OCI-LY1 (cell line): Measurements from ENCODE around the gene PLCB4.

Experiments
- H2AFZ ChIP-seq: fragments of 200-600 bp; sonication (generic), shearing (Covaris generic); 2 replicates; pipeline ENCODE4 v1.6.0; 2014; ENCODE audit warnings: antibody characterized with exemption, mild to moderate bottlenecking, low read length
- H3F3A ChIP-seq: fragments of 200-600 bp; sonication (generic), shearing (Covaris generic); 2 replicates; pipeline ENCODE4 v1.6.0; 2014; ENCODE audit warnings: mild to moderate bottlenecking, antibody characterized with exemption, low read length, moderate library complexity; ENCODE audit not compliant: insufficient read depth
- H3K27ac ChIP-seq: fragments of 200-600 bp; sonication (generic); 2 replicates; pipeline ENCODE4 v1.5.1; 2014; ENCODE audit warnings: low read length, mixed run types, mild to moderate bottlenecking, low read depth; ENCODE audit not compliant: poor library complexity, severe bottlenecking
- H3K27me3 ChIP-seq: fragments of 200-600 bp; sonication (generic); 2 replicates; pipeline ENCODE4 v1.6.0; 2014; ENCODE audit warnings: antibody characterized with exemption, mild to moderate bottlenecking, low read length, moderate library complexity; ENCODE audit not compliant: insufficient read depth
- H3K36me3 ChIP-seq: fragments of 200-600 bp; sonication (generic); 2 replicates; pipeline ENCODE4 v1.6.1; 2014; ENCODE audit warnings: mild to moderate bottlenecking, antibody characterized with exemption, low read length, moderate library complexity, mixed read lengths; ENCODE audit not compliant: insufficient read depth
- H3K4me1 ChIP-seq: fragments of 200-600 bp; sonication (generic); 2 replicates; pipeline ENCODE4 v1.5.1; 2014; ENCODE audit warnings: mild to moderate bottlenecking, low read length, moderate library complexity; ENCODE audit not compliant: insufficient read depth, severe bottlenecking
- H3K4me2 ChIP-seq: fragments of 200-600 bp; sonication (generic), shearing (Covaris generic); 2 replicates; pipeline ENCODE4 v1.6.1; 2014; ENCODE audit warnings: low read length
- H3K4me3 ChIP-seq: fragments of 200-600 bp; sonication (generic); 2 replicates; pipeline ENCODE4 v1.5.1; 2014; ENCODE audit warnings: low read length, low read depth, mild to moderate bottlenecking, mixed read lengths; ENCODE audit not compliant: poor library complexity, severe bottlenecking
- H3K79me2 ChIP-seq: fragments of 200-600 bp; shearing (Covaris generic); 2 replicates; pipeline ENCODE4 v1.6.1; 2016; ENCODE audit warnings: mixed run types, low read length, mixed read lengths; ENCODE audit not compliant: insufficient read depth
- H3K9ac ChIP-seq: fragments of 200-600 bp; sonication (generic), shearing (Covaris generic); 2 replicates; pipeline ENCODE4 v1.6.1; 2014; ENCODE audit warnings: mild to moderate bottlenecking, low read length, mixed read lengths
- H3K9me2 ChIP-seq: fragments of 200-600 bp; sonication (generic), shearing (Covaris generic); 2 replicates; pipeline ENCODE4 v1.6.1; 2014; ENCODE audit warnings: low read depth, mild to moderate bottlenecking, low read length, mixed read lengths
- H3K9me3 ChIP-seq: fragments of 200-600 bp; shearing (Covaris generic); 2 replicates; pipeline ENCODE4 v1.6.1; 2014; ENCODE audit warnings: low read length, mixed read lengths
- H4K20me1 ChIP-seq: fragments of 200-600 bp; sonication (generic), shearing (Covaris generic); 2 replicates; pipeline ENCODE4 v1.6.0; 2016; ENCODE audit warnings: mild to moderate bottlenecking, low read length; ENCODE audit not compliant: insufficient read depth
- CTCF ChIP-seq: fragments of 200-600 bp; sonication (generic), shearing (Covaris generic); IDR thresholded peaks from 2 replicates; pipeline ENCODE4 v1.5.1; 2017; ENCODE audit warnings: mild to moderate bottlenecking, antibody characterized with exemption, low read length, moderate library complexity, mixed read lengths
- EZH2 ChIP-seq: fragments of 200-600 bp; sonication (generic), shearing (Covaris generic); IDR thresholded peaks from 2 replicates; pipeline ENCODE4 v1.8.0; 2017; ENCODE audit warnings: borderline replicate concordance, mixed run types, mild to moderate bottlenecking, antibody characterized with exemption, low read length, moderate library complexity, mixed read lengths

PLCB4 gene

DNA sequence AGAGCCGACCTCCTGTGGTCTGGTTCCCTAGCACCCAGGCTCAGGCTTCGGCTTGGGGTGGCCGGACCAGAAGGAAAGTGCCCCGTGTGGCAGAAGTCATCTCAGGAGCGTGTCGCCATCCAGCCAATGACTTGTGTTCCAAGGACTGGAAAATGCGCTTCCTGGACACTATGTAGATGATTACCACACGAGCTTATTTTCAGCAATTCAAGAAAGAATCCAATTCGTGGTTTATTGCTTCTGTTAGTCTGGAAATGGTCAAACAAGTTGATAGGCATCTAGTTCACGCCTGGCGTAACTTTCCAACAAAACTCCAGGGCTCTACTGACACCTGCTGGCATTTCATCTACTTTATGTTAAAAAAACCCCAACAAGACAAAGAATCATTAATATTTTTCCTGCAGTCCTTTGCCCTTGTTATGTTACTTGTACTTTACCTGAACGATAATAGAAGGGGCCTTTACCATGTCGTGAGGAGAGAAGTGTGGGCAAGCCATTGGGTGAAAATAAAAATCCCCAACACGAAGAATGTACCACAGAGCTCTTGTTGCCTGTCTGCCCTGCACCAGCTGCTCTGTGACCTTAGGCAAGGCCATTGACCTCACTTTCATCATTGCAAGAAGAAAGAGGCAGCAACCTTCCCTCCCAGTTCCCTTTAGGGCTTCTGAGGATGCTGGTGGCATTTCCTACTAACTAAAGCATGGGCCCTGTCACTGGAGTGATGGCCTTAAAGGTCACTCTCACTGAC, 290.8 kb downstream of the PLCB4 start:
- Histone ChIP-seq H2AFZ (no peak overlapping the region), H3K4me2 (no peak overlapping the region), H3K27me3 (no peaks in the 10 kb centered on the region), H3K4me3 (no peak overlapping the region), H3K4me1 (no peaks in the 10 kb centered on the region), H3F3A (no peaks in the 10 kb centered on the region), H3K27ac (no peak overlapping the region), H3K9ac (no peak overlapping the region), H3K79me2 (no peaks in the 10 kb centered on the region), H4K20me1 (no peaks in the 10 kb centered on the region), H3K9me2 (no peaks in the 10 kb centered on the region), H3K9me3 (no peaks in the 10 kb centered on the region), H3K36me3 (no peaks in the 10 kb centered on the region)
- TF ChIP-seq EZH2 (no peak), CTCF (peak; percentile 37; the same call in 1 of the 2 replicates)

DNA sequence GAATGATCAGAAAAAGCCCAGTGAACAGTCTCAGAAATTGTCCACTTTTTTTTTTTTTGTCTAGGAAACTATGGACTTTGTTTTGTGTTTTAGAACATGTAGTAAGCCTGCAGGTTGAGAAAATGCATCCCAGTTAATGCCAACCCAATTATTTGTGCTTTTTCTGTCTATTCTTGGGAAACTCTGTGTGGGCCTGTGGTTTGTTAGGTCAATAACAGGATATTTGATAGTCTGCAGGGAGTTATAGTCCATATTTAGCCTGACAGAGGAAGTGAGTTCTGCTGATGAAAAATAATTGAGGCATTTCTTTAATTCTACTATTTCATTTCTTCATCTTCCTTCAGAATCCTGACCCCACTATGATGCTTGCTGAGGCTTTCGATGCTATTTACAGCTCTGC, 291.5 kb downstream of the PLCB4 start:
- Histone ChIP-seq H4K20me1 (no peaks in the 10 kb centered on the region), H3K79me2 (no peaks in the 10 kb centered on the region), H3K4me1 (no peaks in the 10 kb centered on the region), H2AFZ (no peak overlapping the region), H3K27me3 (no peaks in the 10 kb centered on the region), H3K4me2 (no peak overlapping the region), H3K9me2 (no peaks in the 10 kb centered on the region), H3K4me3 (no peak overlapping the region), H3F3A (no peaks in the 10 kb centered on the region), H3K9ac (no peak overlapping the region), H3K36me3 (no peaks in the 10 kb centered on the region), H3K9me3 (no peaks in the 10 kb centered on the region), H3K27ac (no peak overlapping the region)
- no peak for TF ChIP-seq EZH2
- TF ChIP-seq CTCF: no peak

- no peaks in the 10 kb centered on the region for H3K79me2 ChIP-seq
- H3K9ac ChIP-seq: no peak overlapping the region
- H4K20me1 ChIP-seq: no peaks in the 10 kb centered on the region
- no peaks in the 10 kb centered on the region for H3K36me3 ChIP-seq
- H3K9me3 ChIP-seq: no peaks in the 10 kb centered on the region
- H3K27ac ChIP-seq: no peak overlapping the region
- H2AFZ ChIP-seq: no peak overlapping the region
- no peak overlapping the region for H3K4me3 ChIP-seq
- TF ChIP-seq CTCF (no peak), EZH2 (no peak)
- H3K27me3 ChIP-seq: no peaks in the 10 kb centered on the region
- no peak overlapping the region for H3K4me2 ChIP-seq
- no peaks in the 10 kb centered on the region for H3K4me1 ChIP-seq
- H3F3A ChIP-seq: no peaks in the 10 kb centered on the region
- no peaks in the 10 kb centered on the region for H3K9me2 ChIP-seq
These were observed 294.8 kb downstream of the PLCB4 start for GRCh38 chr20:9363673-9364072.
